Activated effector memory CD4-positive, alpha-beta T cell treated with anti-CD3 and anti-CD28 coated beads, Interleukin-2, amount 50 U/mL, for 16 hours (primary cell): ENCODE data around the gene DRC7.
A peak's percentile ranks its signal among the peaks of the same experiment; 100 is the strongest.

Experiments
- DNase-seq: peaks from one replicate; pipeline ENCODE4 v3.0.0-alpha.2; 2020

Gene DRC7

GRCh38 chr16:57694725-57695679 is at the start of gene DRC7:
Gene DRC7, plus strand, starts transcription at chr16:57694806. Its CDS starts 3,144 bp downstream, at chr16:57697950.
- no peak for DNase-seq

GRCh38 chr16:57645169-57645568 is 49.4 kb upstream of the DRC7 start:
- DNase-seq, result no peak

- no peak for DNase-seq
Measured at GRCh38 chr16:57645691-57646387, 48.8 kb upstream of the DRC7 start.

- no peak for DNase-seq
Measured at GRCh38 chr16:57646388-57647039, 48.1 kb upstream of the DRC7 start.

GRCh38 chr16:57647136-57647875 is 47.3 kb upstream of the DRC7 start:
- no peak for DNase-seq

- no peak for DNase-seq
Measured at GRCh38 chr16:57648125-57648524, 46.5 kb upstream of the DRC7 start.

GRCh38 chr16:57648581-57649442 is 45.8 kb upstream of the DRC7 start:
- DNase-seq, result peak; percentile 94

- DNase-seq, result no peak
Measured at GRCh38 chr16:57649443-57649751, 45.2 kb upstream of the DRC7 start.

- no peak for DNase-seq
Measured at GRCh38 chr16:57649846-57650245, 44.8 kb upstream of the DRC7 start.

GRCh38 chr16:57651344-57652333 is 43.0 kb upstream of the DRC7 start:
- no peak for DNase-seq

- no peak for DNase-seq
Measured at GRCh38 chr16:57652695-57653471, 41.7 kb upstream of the DRC7 start.

GRCh38 chr16:57653936-57654335 is 40.7 kb upstream of the DRC7 start:
- DNase-seq, result no peak

GRCh38 chr16:57656342-57656955 is 38.2 kb upstream of the DRC7 start:
- no peak for DNase-seq

GRCh38 chr16:57657228-57657627 is 37.4 kb upstream of the DRC7 start:
- no peak for DNase-seq

- DNase-seq, result no peak
Measured at GRCh38 chr16:57658130-57658877, 36.3 kb upstream of the DRC7 start.

- no peak for DNase-seq
Measured at GRCh38 chr16:57658878-57659674, 35.5 kb upstream of the DRC7 start.

- DNase-seq, result no peak
Measured at GRCh38 chr16:57660715-57661463, 33.7 kb upstream of the DRC7 start.
